Stimulated activated CD4-positive, alpha-beta T cell treated with anti-CD3 and anti-CD28 coated beads, Interleukin-4, amount 100 ng/mL, for 4 hours (primary cell): Measurements from ENCODE around the gene PAF1.

ENCODE experiments used
- DNase-seq, 2 experiments: peaks; one replicate each; pipeline ENCODE4 v3.0.0-alpha.2; 2020

The PAF1 gene

GRCh38 chr19:39390751-39391437 lies at the start of gene PAF1, which contains the start of gene MED29:
TSS of gene PAF1 (minus strand) at chr19:39391106. CDS start at chr19:39390864, 242 bp downstream.
TSS of gene MED29 (plus strand) at chr19:39391378. CDS start at chr19:39391423, 45 bp downstream.
- peak; percentile 85 to 98 for DNase-seq

GRCh38 chr19:39438270-39438934 lies 47.5 kb upstream of the PAF1 start:
- no peak for DNase-seq

- DNase-seq: no peak
Observed at GRCh38 chr19:39436350-39436716, 45.4 kb upstream of the PAF1 start.

DNA sequence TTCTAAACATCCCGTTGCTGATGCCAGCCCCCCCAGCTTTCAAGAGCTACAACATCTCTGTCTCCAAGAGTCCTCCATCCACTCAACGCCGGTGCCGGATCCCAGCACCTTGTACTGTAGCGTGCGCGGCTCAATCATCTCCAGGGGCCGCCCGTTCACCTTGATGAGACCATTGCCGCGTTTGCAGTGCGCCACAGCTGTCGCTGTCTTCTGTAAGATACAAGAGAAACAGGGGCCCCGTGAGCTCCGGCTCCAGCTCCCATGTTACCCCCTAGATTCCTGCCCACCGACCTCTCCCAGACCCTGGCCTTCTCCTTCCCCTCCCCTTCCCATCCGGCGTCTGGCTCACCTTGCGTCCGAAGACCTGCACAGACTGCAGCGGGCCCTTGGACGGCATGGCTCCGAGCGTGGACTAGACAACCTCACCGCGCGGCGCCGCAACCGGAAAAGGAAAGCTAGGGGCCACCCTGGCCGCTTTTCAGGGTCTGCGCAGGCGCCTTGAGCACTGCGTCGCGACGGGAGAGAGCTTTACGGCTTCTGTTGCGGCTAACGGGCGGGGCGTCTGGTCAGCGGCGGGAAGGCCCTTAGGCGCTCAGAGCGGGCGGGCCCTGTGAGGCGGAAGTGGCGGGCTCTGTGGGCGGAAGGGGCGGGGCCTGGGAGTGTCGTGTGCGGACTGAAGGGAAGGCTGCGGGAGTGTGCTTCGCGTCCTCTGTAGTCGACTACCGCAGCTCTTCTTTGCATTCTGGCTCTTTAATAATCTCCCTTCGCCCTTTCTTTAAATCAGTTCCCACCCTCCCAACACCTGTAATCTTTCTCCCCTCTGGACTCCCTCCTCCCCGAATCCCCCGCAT lies 44.8 kb upstream of the PAF1 start, which contains the start of gene RPS16:
Gene RPS16, minus strand, starts transcription at position 451 of the 851 bp plus-strand sequence. Its CDS starts 54 bp downstream, at position 397.
- DNase-seq: peak; percentile 99

DNA sequence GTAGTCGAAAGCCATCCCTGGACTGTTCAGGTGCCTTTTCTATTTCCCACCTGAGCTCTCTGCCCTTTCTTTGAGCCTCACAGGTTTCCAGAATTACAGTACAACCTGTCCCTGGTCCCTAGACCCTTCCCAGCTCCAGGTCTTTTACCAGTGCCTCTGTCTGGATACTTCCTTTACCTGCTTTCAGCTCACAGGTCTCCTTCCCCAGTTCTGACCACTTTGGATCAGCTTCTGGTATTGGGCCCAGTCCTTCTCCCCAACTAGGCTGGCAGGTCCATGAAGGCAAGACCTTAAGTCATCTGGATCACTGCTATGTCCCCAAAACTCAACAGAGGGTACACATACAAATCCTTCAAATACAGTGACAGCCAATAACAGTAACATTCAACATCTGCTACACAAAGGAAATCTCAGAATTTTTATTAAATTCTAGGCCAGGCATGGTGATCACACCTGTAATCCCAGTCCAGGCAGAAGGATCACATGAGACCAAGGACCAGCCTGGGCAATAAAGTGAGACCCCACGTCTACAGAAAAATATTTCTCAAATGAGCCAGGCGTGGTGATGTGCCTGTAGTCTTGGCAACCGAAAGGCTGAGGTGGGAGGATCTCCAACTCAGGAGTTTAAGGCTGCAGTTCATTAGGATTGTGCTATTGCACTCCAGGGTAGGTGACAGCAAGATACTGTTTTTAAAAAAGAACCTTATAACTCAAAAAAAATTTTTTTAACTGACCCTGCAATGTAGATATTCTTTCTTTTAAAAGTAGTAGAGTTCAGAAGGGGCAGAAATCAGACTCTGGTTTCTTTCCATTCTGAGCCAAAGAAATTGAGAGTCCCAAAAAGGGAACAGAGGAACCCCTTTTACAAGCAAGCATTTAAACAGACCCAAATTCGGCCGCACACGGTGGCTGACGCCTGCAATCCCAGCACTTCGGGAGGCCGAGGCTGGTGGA lies 43.5 kb upstream of the PAF1 start:
- no peak for DNase-seq

GRCh38 chr19:39433480-39434079 lies 42.7 kb upstream of the PAF1 start:
- no peak for DNase-seq

- DNase-seq: no peak
Observed at GRCh38 chr19:39432677-39433025, 41.7 kb upstream of the PAF1 start.

DNA sequence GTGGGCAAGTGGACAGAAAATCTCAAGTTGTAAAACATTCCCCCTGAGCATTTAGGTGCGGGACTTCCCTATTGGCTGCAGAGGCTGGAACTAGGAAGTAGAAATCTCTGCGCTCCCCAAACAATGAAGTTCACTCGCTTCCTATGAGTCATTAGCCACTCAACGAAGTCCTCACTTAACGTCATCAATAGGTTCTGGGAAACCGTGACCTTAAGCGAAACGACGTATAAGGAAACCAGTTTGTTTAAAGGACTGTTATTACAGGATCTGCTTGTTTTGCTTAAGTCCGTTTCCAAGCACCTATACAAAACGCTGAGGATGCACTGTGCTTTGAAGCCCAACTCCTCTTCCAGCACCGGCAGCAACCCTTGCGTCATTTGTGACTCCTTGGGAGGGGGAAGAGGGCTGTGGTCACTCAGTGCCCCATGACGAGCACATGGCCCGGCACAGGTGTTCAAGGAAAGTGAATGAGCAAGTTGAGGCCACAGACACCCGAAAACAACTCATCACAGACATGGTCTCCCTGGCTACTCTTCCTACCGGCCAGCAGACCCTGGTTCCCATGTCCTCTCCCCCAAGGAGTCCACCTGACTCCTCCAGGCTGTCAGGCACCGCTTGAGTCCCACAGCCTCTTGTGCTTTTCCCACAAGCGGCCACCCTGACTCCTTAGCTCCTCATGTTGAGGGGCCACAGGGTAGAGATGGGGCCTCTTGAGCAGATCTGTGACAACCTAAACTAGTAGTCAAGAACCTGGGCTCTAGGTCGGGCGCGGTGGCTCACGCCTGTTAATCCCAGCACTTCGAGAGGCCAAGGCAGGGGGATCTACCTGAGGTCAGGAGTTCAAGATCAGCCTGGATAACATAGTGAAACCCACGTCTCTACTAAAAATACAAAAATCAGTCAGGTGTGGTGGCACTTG lies 40.0 kb upstream of the PAF1 start:
- DNase-seq: peak in 1 of 2 experiments; percentile 44

GRCh38 chr19:39428283-39429112 lies 37.6 kb upstream of the PAF1 start:
- no peak for DNase-seq

GRCh38 chr19:39427707-39428106 lies 36.8 kb upstream of the PAF1 start:
- DNase-seq: no peak

- DNase-seq: no peak
Observed at GRCh38 chr19:39426170-39426569, 35.3 kb upstream of the PAF1 start.

GRCh38 chr19:39425744-39426143 lies 34.8 kb upstream of the PAF1 start:
- no peak for DNase-seq

DNA sequence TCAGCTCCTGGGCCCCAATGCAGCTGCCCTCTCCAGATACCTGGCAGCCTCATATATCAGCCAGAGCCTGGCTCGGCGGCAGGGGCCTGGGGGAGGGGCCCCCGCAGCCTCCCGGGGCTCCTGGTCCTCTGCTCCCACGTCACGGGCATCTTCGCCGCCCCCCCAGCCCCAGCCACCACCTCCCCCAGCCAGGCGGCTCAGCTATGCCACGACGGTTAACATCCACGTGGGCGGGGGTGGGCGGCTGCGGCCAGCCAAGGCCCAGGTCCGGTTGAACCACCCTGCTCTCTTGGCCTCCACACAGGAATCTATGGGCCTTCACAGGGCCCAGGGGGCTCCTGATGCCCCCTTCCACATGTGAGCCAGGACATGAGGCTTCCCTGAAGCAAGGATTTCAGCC lies 34.0 kb upstream of the PAF1 start:
- no peak for DNase-seq

DNA sequence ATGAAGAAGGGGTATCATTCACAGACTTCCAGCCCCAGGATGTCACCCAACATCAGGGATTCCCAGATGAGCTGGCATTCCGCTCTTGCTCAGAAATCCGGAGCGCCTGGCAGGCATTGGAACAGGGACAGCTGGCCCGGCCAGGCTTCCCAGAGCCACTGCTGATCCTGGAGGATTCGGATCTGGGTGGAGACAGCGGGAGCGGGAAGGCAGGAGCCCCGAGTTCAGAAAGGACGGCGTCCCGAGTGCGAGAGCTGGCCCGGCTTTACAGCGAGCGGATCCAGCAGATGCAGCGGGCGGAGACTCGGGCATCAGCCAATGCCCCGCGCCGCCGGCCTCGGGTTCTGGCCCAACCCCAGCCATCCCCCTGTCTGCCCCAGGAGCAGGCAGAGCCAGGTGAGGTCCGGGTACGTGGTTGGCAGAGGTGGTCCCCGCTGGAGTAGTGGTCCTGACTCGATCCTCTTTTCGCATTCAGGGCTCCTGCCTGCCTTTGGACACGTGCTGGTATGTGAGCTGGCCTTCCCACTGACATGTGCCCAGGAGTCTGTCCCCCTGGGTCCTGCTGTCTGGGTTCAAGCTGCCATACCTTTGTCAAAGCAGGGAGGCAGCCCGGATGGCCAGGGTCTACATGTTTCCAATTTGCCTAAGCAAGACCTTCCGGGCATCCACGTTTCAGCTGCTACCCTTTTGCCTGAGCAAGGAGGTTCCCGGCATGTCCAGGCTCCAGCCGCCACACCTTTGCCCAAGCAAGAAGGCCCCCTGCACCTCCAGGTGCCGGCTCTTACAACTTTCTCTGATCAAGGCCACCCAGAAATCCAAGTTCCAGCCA lies 32.6 kb upstream of the PAF1 start:
- DNase-seq: no peak

GRCh38 chr19:39422020-39422419 lies 31.1 kb upstream of the PAF1 start:
- no peak for DNase-seq

GRCh38 chr19:39420769-39421168 lies 29.9 kb upstream of the PAF1 start:
- no peak for DNase-seq

DNA sequence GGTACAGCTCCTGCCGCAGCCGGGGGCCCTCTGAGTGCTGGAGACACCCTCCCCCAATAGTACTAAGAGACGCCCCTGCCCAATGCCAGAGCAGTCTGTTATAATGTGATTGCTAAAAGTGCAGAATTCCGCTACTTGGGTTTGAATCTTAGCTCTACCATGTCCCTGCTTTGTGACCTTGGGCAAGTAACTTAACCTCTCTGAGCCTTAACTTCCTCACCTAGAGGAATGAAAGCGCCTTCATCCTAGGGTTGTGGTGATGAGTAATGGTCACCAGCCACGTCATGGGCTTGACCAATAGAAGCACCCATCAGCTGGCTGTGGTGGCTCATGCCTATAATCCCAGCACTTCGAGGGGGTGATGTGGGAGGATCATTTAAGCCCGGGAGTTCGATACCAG lies 28.1 kb upstream of the PAF1 start:
- no peak for DNase-seq

DNA sequence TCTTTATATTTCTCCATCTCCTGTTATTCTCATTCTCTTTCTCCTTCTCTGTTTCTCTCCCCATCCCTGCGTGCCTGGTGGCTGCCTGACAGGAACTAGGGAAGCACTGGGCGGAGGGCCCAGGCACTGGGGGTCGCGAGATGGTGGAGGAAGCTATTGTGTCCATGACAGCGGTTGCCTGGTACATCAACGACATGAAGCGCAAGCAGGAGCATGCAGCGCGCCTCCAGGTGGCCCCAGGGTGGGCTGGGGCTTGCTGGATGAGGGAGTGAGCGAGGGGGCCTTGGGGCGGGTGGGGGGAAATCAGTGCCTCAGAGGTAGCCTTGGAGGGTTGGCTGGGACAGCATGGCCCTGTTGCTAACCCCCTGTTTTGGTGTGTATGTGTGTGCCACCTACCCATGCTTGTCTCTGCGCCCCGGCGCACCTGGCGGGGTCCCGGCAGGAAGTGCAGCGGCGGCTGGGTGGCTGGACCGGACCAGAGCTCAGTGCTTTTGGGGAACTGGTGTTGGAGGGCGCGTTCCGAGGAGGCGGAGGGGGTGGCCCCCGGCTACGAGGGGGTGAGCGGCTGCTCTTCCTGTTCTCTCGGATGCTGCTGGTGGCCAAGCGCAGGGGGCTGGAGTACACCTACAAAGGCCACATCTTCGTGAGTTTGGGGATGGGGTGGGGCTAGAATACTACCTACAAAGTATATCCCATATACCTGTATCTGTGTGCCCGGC lies 26.7 kb upstream of the PAF1 start:
- DNase-seq: no peak
